ENCODE results near the gene KRTAP4-5.

GRCh38 chr17:41101586-41102259 lies 47.9 kb downstream of the KRTAP4-5 start, which contains the start of gene KRTAP4-16:
- TF ChIP-seq CTCF (conservative IDR thresholded peaks at IDR 0.05; ENCODE audit: low read depth in 2 of 2) (no peak), EZH2 (IDR thresholded peaks at IDR 0.05; ENCODE audit: low read depth, unreplicated experiment) (no peak), POLR2AphosphoS5 (IDR thresholded peaks at IDR 0.05; ENCODE audit: low read depth) (no peak), JUNB (IDR thresholded peaks at IDR 0.05; ENCODE audit: unreplicated experiment) (no peak), ETS1 (IDR thresholded peaks at IDR 0.05) (no peak), STAT1 (IDR thresholded peaks at IDR 0.05; ENCODE audit: unreplicated experiment) (no peak)
